ENCODE results near the gene MFNG. TPM values are rescaled to one million over a fixed set of nuclear protein-coding genes. Genes with fewer than 3 reads are reported as not detected.
"Not testable (repeated sequence)": the region's sequence is repeated elsewhere in the genome, so short reads cannot be mapped to it uniquely, and the experiment has no call there.

The MFNG gene
- total and polyA plus RNA-seq, 2 donors (not counting 1 experiment from before 2014, with no cell fraction given) = 95.9 to 125 TPM

DNA sequence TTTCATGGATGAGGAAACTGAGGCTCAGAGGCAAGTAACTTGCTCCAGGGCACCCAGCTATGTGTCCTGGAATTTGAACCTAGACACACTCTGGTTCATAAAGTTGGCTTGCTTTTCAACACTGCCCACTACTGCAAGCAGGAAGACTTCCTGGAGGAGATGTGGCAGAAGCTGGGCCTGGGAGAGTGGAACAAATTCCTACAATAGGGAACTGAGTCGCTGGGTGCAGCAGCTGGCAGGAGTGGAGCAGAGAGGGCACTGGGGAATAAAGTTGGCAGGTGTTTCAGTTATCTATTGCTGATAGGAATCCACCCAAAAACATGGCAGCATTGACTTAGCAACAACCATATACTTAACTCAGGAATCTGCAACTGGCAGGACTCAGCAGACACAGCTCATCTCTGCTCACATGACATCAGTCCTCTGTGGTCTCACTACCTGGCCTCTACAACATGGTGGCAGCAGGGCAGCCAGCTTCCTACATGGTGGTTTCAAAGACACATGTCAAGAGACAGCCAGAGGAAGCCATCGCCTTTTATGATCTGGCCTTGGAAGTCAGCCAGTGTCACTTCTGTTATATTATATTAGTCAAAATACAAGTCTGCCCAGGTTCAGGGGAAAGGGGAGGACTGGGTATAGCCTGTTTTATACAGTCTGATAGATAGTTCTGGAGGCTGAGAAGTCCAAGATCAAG, 43.6 kb upstream of the MFNG start:
- Mint-ChIP-seq H3K4me1 (peaks cover 5% of the 10 kb centered on the region), H3K4me3 (no peak overlapping the region), H3K27me3 (peaks cover 22% of the 10 kb centered on the region), H3K27ac (no peak overlapping the region), H3K9me3 (ENCODE audit: insufficient read depth) (no peaks in the 10 kb centered on the region)
- no peak overlapping the region for H3K4me2 ChIP-seq (replicated peaks; ENCODE audit: low read depth, low read length, poor library complexity, severe bottlenecking)
- H3K27ac ChIP-seq (ENCODE audit: low read length in 2 of 2) = no peak overlapping the region
- no peaks in the 10 kb centered on the region for H3K79me2 ChIP-seq (ENCODE audit: control insufficient read depth, insufficient read depth, low read length)
- H3K9ac ChIP-seq (ENCODE audit: low read length) = no peak overlapping the region
- POLR2A ChIA-PET = no interaction called here
- intact Hi-C loops (cut with micrococcal nuclease) = no loop called here
- no peaks in the 10 kb centered on the region for H4K20me1 ChIP-seq (ENCODE audit: control insufficient read depth, insufficient read depth, low read length, poor library complexity, severe bottlenecking)
- no peak overlapping the region for H2AFZ ChIP-seq (ENCODE audit: insufficient read depth, low read depth, low read length, poor library complexity, severe bottlenecking)
- H3K36me3 ChIP-seq (replicated peaks in 1 of 2; ENCODE audit: control extremely low read depth in 1 of 2, control insufficient read depth in 1 of 2, extremely low read depth in 1 of 2, insufficient read depth in 2 of 2, low read length in 1 of 2) = no peaks in the 10 kb centered on the region
- DNase-seq = no peak
- CTCF ChIA-PET = interaction anchor here (2.1 kb wide), 1 partner anchor 10 kb away, joined by 9 read pairs; no protein-coding TSS in a partner anchor
- H3K4me3 ChIP-seq (ENCODE audit: control extremely low read depth in 1 of 5, extremely low read depth in 1 of 5, insufficient read depth in 1 of 5, low read depth in 2 of 5, low read length in 4 of 5) = no peak overlapping the region
- peaks cover 0 to 3% of the 10 kb centered on the region in 2 donors for H3K4me1 ChIP-seq (ENCODE audit: control insufficient read depth in 2 of 2, insufficient read depth in 2 of 2, low read length in 2 of 2)
- peaks cover 0 to 3% (median 1%) of the 10 kb centered on the region in 4 experiments for H3K27me3 ChIP-seq (replicated peaks in 1 of 4; ENCODE audit: control extremely low read depth in 1 of 4, control insufficient read depth in 3 of 4, insufficient read depth in 4 of 4, low read length in 3 of 4)
- no peak for ATAC-seq (ENCODE audit: low read depth)
- no peaks in the 10 kb centered on the region for H3K9me3 ChIP-seq (ENCODE audit: control extremely low read depth in 1 of 3, control insufficient read depth in 2 of 3, insufficient read depth in 1 of 3, low read length in 2 of 3)
- WGBS (ENCODE audit: insufficient coverage) = no CpG with 5 or more reads among the region's 2 CpGs
- TF ChIP-seq EZH2 (IDR thresholded peaks at IDR 0.05; ENCODE audit: borderline replicate concordance, insufficient read depth, low read depth, low read length, poor library complexity, severe bottlenecking) (no peak), CTCF (IDR thresholded peaks at IDR 0.05) (no peak)

DNA sequence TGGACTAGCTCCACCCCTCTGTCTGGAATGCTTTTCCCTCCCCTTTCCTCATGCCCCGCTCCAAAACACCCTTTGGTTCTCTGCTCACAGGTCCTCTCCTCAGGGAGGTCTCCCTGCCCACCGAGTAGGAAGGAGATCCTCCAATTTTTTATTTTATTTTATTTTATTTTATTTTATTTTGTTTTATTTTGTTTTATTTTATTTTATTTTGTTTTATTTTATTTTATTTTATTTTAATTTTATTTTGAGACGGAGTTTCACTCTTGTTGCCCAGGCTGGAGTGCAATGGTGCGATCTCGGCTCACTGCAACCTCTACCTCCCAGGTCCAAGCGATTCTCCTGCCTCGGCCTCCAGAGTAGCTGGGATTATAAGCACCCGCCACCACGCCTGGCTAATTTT, 41.8 kb upstream of the MFNG start:
- intact Hi-C loops (cut with micrococcal nuclease); H3K27ac Mint-ChIP-seq; H3K27me3 ChIP-seq (replicated peaks in 1 of 4; ENCODE audit: control extremely low read depth in 1 of 4, control insufficient read depth in 3 of 4, insufficient read depth in 4 of 4, low read length in 3 of 4); ATAC-seq (ENCODE audit: low read depth); H3K4me1 ChIP-seq (ENCODE audit: control insufficient read depth in 2 of 2, insufficient read depth in 2 of 2, low read length in 2 of 2); H3K9ac ChIP-seq (ENCODE audit: low read length); H2AFZ ChIP-seq (ENCODE audit: insufficient read depth, low read depth, low read length, poor library complexity, severe bottlenecking); H3K4me3 ChIP-seq (ENCODE audit: control extremely low read depth in 1 of 5, extremely low read depth in 1 of 5, insufficient read depth in 1 of 5, low read depth in 2 of 5, low read length in 4 of 5); H3K27ac ChIP-seq (ENCODE audit: low read length in 2 of 2); H3K79me2 ChIP-seq (ENCODE audit: control insufficient read depth, insufficient read depth, low read length); CTCF ChIA-PET; POLR2A ChIA-PET; H3K4me2 ChIP-seq (replicated peaks; ENCODE audit: low read depth, low read length, poor library complexity, severe bottlenecking); H3K9me3 Mint-ChIP-seq (ENCODE audit: insufficient read depth); H3K36me3 ChIP-seq (replicated peaks in 1 of 2; ENCODE audit: control extremely low read depth in 1 of 2, control insufficient read depth in 1 of 2, extremely low read depth in 1 of 2, insufficient read depth in 2 of 2, low read length in 1 of 2); DNase-seq; H4K20me1 ChIP-seq (ENCODE audit: control insufficient read depth, insufficient read depth, low read length, poor library complexity, severe bottlenecking); H3K4me3 Mint-ChIP-seq; H3K4me1 Mint-ChIP-seq; H3K9me3 ChIP-seq (ENCODE audit: control extremely low read depth in 1 of 3, control insufficient read depth in 2 of 3, insufficient read depth in 1 of 3, low read length in 2 of 3): not testable (repeated sequence)
- H3K27me3 Mint-ChIP-seq = peaks cover 27% of the 10 kb centered on the region
- WGBS (ENCODE audit: insufficient coverage) = 100% methylated on average over 2 of the region's 9 CpGs

DNA sequence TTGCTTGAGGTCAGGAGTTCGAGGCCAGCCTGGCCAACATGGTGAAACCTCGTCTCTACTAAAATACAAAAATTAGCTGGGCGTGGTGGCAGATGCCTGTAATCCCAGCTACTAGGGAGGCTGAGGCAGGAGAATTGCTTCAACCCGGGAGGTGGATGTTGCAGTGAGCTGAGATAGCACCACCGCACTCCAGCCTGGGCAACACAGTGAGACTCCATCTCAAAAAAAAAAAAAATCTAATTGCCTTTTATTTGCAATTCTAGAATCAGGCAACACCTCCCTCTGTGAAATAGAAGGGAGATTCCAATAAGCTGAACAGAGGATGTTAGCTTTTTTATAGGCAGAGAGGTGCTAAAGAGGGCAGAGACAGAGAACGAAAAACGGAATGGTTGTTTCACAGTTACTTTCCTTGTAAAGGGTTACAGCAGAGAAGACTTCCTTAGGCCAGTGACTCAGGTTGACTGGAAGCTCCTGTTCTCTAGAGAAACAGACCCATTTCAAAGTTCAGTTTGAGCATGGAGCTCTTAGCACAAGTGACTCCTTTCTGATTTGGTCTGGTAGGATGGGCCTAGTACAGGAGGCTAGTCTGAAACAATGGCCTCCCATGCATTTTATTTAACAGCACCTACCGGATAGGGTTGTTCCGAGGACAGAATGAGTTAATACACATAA, 41.0 kb upstream of the MFNG start:
- H3K27ac Mint-ChIP-seq; H3K4me1 ChIP-seq (ENCODE audit: control insufficient read depth in 2 of 2, insufficient read depth in 2 of 2, low read length in 2 of 2); H3K9ac ChIP-seq (ENCODE audit: low read length); H3K4me3 Mint-ChIP-seq; H3K79me2 ChIP-seq (ENCODE audit: control insufficient read depth, insufficient read depth, low read length); H3K9me3 Mint-ChIP-seq (ENCODE audit: insufficient read depth); POLR2A ChIA-PET; H3K4me1 Mint-ChIP-seq; ATAC-seq (ENCODE audit: low read depth); H3K9me3 ChIP-seq (ENCODE audit: control extremely low read depth in 1 of 3, control insufficient read depth in 2 of 3, insufficient read depth in 1 of 3, low read length in 2 of 3); H3K4me3 ChIP-seq (ENCODE audit: control extremely low read depth in 1 of 5, extremely low read depth in 1 of 5, insufficient read depth in 1 of 5, low read depth in 2 of 5, low read length in 4 of 5); intact Hi-C loops (cut with micrococcal nuclease); H3K27ac ChIP-seq (ENCODE audit: low read length in 2 of 2); H3K36me3 ChIP-seq (replicated peaks in 1 of 2; ENCODE audit: control extremely low read depth in 1 of 2, control insufficient read depth in 1 of 2, extremely low read depth in 1 of 2, insufficient read depth in 2 of 2, low read length in 1 of 2); H2AFZ ChIP-seq (ENCODE audit: insufficient read depth, low read depth, low read length, poor library complexity, severe bottlenecking); DNase-seq; H3K4me2 ChIP-seq (replicated peaks; ENCODE audit: low read depth, low read length, poor library complexity, severe bottlenecking); H4K20me1 ChIP-seq (ENCODE audit: control insufficient read depth, insufficient read depth, low read length, poor library complexity, severe bottlenecking): not testable (repeated sequence)
- CTCF ChIA-PET = interaction anchor here (0.6 kb wide), 1 partner anchor 121 kb away, joined by 4 read pairs; no protein-coding TSS in a partner anchor
- peaks cover 35% of the 10 kb centered on the region for H3K27me3 Mint-ChIP-seq
- WGBS (ENCODE audit: insufficient coverage) = 100% methylated on average over 3 of the region's 9 CpGs
- H3K27me3 ChIP-seq (replicated peaks in 1 of 4; ENCODE audit: control extremely low read depth in 1 of 4, control insufficient read depth in 3 of 4, insufficient read depth in 4 of 4, low read length in 3 of 4) = peaks cover 0 to 11% (median 1%) of the 10 kb centered on the region in 4 experiments

All from B cell (primary cell).